ENCODE measurements around the gene ZNF586. TPM values are rescaled to one million over a fixed set of nuclear protein-coding genes. Genes with fewer than 3 reads are reported as not detected.

The ZNF586 gene
- total RNA-seq, 1 experiment from 2014 or later = 13.2 TPM

- Histone ChIP-seq H3K9ac (ENCODE audit: low read length) (peak overlapping the region; percentile 85), H3K27ac (ENCODE audit: low read length) (no peak overlapping the region), H3K4me3 (ENCODE audit: low read length) (peak overlapping the region; percentile 92), H3K4me2 (ENCODE audit: low read length) (peak overlapping the region; percentile 83), H4K20me1 (ENCODE audit: low read length) (no peaks in the 10 kb centered on the region), H3K9me3 (ENCODE audit: low read length) (0 out of 2 replicates have a peak, but pooled peaks cover 9% of the 10 kb centered on the region), H3F3A (ENCODE audit: low read length, unreplicated experiment) (no peaks in the 10 kb centered on the region), H3K36me3 (ENCODE audit: low read depth, low read length) (peaks cover 47% of the 10 kb centered on the region), H3K9me2 (replicated peaks; ENCODE audit: low read length) (no peaks in the 10 kb centered on the region), H3K79me2 (ENCODE audit: low read length) (peaks cover 39% of the 10 kb centered on the region), H3K4me1 (ENCODE audit: insufficient read depth, low read length) (peaks cover 8% of the 10 kb centered on the region; the same call in 1 of the 2 replicates), H2AFZ (ENCODE audit: low read length) (peak overlapping the region; percentile 89), H3K27me3 (ENCODE audit: low read length) (no peaks in the 10 kb centered on the region)
- DNase-seq = no peak
- TF ChIP-seq EZH2 (IDR thresholded peaks at IDR 0.05; ENCODE audit: low read length, unreplicated experiment) = no peak
- TF ChIP-seq EZH2phosphoT487 (IDR thresholded peaks at IDR 0.05; ENCODE audit: borderline replicate concordance, low read length) = no peak
- TF ChIP-seq CTCF (conservative IDR thresholded peaks at IDR 0.05; ENCODE audit: low read depth, low read length) = no peak
- no peak for ATAC-seq
- BruUV-seq (replicated peaks) = no TSS peak
- ChIA-PET POLR2A (ENCODE audit: unreplicated experiment) (no interaction called here), CTCF (no interaction called here)
- intact Hi-C loops (cut with micrococcal nuclease) = loop anchor here (2.0 to 5.0 kb wide), 2 partner anchors 67 to 170 kb away; partner anchors contain the start of genes ZNF416 and ZNF552
These were observed 22.0 kb upstream of the ZNF586 start for GRCh38 chr19:57747472-57747807.

- POLR2A ChIA-PET (ENCODE audit: unreplicated experiment) = no interaction called here
- intact Hi-C loops (cut with micrococcal nuclease) = loop anchor here (5.0 kb wide), 1 partner anchor 171 kb away; the partner anchor contains the start of gene ZNF416
- H3K27me3 ChIP-seq (ENCODE audit: low read length) = no peaks in the 10 kb centered on the region
These were observed 21.4 kb upstream of the ZNF586 start for GRCh38 chr19:57748029-57748428.

More at GRCh38 chr19:57748029-57748428, 21.4 kb upstream of the ZNF586 start:
- peaks cover 8% of the 10 kb centered on the region; the same call in 1 of the 2 replicates for H3K4me1 ChIP-seq (ENCODE audit: insufficient read depth, low read length)
- 0 out of 2 replicates have a peak, but pooled peaks cover 15% of the 10 kb centered on the region for H3K9me3 ChIP-seq (ENCODE audit: low read length)
- ATAC-seq = no peak
- peaks cover 53% of the 10 kb centered on the region for H3K36me3 ChIP-seq (ENCODE audit: low read depth, low read length)
- peaks cover 39% of the 10 kb centered on the region for H3K79me2 ChIP-seq (ENCODE audit: low read length)
- DNase-seq = no peak
- BruUV-seq (replicated peaks) = no TSS peak
- TF ChIP-seq EZH2 (IDR thresholded peaks at IDR 0.05; ENCODE audit: low read length, unreplicated experiment) (no peak), CTCF (conservative IDR thresholded peaks at IDR 0.05; ENCODE audit: low read depth, low read length) (no peak), EZH2phosphoT487 (IDR thresholded peaks at IDR 0.05; ENCODE audit: borderline replicate concordance, low read length) (no peak)
- peak overlapping the region; percentile 83 for H3K4me2 ChIP-seq (ENCODE audit: low read length)
- CTCF ChIA-PET = no interaction called here
- H3F3A ChIP-seq (ENCODE audit: low read length, unreplicated experiment) = no peaks in the 10 kb centered on the region
- no peak overlapping the region for H3K27ac ChIP-seq (ENCODE audit: low read length)
- no peak overlapping the region for H3K9ac ChIP-seq (ENCODE audit: low read length)
- H3K4me3 ChIP-seq (ENCODE audit: low read length) = peak overlapping the region; percentile 92
- no peak overlapping the region for H2AFZ ChIP-seq (ENCODE audit: low read length)
- H3K9me2 ChIP-seq (replicated peaks; ENCODE audit: low read length) = no peaks in the 10 kb centered on the region
- no peaks in the 10 kb centered on the region for H4K20me1 ChIP-seq (ENCODE audit: low read length)
